Measurements from ENCODE around the gene CRTC3.
A peak's percentile ranks its signal among the peaks of the same experiment; 100 is the strongest.

Gene CRTC3

DNA sequence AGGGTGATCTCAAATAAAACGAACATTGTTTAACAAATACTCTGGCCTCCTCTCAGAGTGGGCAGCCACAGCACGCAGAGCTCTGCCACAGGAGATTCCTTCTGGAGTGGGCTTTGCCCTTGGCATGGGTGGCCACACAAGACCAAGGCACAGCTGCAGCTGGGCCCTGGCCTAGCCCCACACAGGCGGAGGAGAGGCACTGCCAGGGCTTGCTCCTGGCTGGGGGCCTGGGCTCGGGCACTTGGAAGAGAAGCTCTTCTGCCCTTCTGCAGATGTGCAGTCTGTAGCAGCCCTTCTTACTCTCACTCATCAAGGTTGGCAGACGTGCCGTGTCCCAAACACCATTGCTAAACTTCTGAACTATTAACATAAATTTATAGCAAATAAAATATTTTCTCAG lies 67.2 kb downstream of the CRTC3 start:
- no peak for DNase-seq

DNA sequence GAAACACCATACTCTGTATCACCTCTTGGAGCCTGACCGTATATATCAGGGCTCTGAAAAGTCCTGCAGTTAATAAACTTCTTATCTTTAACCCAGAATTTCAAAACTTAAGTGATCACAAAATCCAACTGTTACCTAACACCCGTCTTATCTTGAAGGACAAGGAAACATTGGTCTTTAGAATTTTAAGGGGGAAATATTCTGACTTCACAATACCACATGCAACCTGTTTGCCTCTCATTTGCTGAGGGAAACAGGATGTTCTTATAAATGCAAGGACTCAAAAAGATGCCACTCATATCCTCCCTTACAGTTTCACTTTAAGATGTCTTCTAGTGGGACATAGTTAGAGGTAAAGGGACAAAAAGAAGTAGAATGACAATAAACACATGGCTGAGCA lies 67.9 kb downstream of the CRTC3 start:
- DNase-seq: no peak

DNA sequence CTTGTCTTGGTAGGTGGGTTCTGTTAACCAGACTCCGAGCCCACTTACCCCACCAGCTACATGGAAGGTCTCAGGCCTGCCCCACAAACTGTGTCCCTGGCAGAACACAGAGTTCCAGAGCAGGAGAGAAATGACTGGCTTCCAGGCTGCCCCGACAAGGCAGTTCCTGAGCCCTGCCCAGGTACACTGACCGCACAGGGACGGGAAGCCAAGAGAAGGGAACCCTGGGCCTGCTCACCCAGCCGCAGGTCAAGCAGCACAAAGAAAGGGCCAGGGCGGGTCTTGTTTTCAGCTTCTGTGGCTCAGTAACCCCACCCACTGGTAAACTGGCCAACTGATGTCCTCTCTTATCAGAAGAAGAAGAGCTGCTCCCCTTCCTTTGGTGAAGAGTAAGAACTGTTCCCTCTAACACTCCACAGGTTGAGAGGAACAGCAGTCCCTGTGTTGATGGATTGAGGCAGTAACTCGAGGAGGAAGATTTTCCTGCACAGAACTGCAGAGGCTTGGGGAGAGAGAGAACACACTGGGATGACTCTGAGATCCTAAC lies 68.4 kb downstream of the CRTC3 start:
- DNase-seq: no peak

DNA sequence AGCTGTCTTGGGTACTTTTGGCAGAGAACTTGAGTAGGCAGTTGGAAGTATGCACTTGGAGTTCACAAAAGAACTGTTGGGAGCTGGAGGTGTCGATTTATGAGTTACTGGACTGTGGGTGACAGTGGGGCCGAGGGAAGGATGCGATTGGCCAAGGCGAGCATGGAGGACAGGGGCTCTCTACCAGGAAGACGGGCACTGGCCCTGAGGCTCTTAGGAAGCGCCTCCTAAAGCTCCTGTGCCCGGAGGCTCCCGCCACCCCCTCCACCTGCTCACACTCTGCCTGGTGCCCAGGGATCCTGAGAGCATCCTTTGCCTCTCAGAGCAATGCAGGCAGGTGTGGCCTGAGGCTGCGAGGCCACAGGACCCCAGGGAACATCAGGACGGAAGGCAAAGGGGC lies 69.0 kb downstream of the CRTC3 start:
- no peak for DNase-seq

DNA sequence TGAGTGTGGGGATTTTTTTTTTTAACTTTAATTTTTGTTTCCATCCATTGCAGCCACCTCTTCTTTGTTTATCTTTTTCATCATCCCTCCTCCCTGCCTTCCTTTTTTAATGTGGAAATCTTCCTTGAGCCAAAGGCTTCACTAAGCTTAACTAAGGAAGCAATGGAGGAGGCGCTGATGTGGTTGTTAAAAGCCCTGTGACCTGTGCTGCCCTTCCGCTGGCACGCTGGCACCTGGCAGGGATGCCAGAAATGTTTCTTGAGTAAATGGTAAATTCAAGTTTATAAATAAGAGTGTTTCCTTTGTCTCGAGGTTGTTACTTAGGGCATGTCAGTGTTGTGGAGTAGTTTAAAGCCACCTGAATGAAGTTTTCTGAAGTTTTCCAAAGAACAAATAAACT lies 69.4 kb downstream of the CRTC3 start:
- no peak for DNase-seq

DNA sequence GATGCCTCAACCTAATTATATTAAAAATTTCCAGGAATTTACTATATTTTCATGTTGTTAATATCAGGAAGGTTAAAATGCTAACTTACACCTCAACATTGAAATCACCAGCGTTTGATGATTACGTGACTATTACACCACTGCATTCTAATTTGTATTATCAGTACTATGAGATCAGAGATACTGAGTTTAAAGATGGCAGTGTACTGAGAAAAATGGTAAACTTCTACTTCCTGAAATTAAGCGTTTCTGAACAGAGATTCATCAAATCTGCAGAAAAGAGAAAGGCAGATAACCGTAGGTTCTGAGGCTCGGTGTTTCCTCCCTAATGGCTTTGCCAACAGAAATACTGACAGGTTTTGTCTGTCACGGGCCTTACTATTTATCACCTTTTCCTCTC lies 69.9 kb downstream of the CRTC3 start:
- no peak for DNase-seq

DNA sequence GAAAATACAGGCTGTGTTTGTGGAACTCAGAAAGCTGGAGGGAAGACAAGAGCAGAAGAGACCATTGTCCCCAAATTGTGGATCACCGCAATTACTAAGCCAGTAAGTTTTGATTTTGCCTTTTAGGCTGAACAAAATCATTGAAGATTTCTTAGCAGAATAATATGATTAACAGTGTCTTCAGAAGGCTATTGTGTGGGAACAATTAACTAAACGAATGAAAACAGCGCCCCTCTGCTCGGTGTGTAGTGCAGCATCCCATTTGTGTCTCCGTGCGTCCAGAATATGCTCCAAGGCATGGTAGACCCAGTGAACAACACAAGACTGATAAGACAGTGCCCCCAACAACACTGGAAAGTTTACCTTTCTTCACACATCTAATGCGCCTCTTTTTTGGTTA lies 71.2 kb downstream of the CRTC3 start:
- no peak for DNase-seq

DNA sequence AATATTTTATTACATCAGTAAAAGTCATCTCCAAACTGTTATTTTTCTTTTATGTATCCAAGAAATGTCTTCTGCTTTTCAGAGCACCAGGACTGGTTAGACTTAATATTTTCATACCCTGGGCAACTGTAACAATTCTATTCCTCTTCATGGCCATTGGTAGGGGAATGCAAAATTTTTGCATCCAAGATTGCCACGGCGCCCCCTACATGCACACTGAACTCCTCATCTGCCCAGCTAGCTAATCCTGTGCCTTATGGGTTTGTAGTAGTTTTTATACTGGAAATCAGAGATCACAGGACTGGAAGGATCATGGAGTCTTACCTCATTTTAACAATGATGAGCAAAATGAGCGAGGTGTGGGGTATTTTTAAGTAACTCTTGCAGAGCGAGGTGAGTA lies 74.2 kb downstream of the CRTC3 start:
- DNase-seq: peak; percentile 31

DNA sequence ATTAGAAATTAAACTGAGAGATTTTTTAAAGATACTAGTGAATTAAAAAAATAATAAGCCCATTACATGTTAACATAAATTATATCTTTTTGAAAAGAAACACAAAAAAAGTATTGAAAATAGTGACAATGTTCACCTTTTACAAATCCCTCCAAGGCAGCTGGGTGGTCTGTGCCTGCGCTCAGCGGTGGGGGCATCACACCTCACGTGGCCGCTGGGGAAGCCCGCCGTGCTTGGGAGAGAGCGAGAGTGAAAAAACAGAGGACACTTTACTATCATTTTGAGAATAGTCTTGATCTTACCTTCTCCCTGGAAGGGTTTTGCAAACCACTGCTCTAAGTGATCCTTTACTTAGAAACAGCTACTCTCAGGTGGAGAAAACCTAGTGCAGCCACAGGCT lies 76.9 kb downstream of the CRTC3 start:
- DNase-seq: no peak

DNA sequence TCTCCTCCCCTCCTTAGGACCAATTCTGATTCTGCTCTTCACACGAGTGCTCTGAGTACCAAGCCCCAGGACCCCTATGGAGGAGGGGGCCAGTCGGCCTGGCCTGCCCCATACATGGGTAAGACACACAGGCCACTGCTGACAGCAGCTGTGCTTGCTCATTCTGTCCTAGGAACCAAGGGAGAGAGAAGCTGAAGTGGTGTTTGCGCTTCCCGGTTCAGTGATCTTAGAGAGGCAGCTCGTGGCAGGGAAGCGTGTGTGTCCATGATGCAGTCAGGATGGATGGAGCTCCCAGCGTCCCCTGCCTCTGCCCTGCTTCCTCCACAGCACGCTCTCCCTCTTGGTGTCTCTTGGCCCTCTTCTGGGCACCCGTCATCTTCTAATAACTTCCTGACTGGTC lies 77.6 kb downstream of the CRTC3 start:
- DNase-seq: no peak

DNA sequence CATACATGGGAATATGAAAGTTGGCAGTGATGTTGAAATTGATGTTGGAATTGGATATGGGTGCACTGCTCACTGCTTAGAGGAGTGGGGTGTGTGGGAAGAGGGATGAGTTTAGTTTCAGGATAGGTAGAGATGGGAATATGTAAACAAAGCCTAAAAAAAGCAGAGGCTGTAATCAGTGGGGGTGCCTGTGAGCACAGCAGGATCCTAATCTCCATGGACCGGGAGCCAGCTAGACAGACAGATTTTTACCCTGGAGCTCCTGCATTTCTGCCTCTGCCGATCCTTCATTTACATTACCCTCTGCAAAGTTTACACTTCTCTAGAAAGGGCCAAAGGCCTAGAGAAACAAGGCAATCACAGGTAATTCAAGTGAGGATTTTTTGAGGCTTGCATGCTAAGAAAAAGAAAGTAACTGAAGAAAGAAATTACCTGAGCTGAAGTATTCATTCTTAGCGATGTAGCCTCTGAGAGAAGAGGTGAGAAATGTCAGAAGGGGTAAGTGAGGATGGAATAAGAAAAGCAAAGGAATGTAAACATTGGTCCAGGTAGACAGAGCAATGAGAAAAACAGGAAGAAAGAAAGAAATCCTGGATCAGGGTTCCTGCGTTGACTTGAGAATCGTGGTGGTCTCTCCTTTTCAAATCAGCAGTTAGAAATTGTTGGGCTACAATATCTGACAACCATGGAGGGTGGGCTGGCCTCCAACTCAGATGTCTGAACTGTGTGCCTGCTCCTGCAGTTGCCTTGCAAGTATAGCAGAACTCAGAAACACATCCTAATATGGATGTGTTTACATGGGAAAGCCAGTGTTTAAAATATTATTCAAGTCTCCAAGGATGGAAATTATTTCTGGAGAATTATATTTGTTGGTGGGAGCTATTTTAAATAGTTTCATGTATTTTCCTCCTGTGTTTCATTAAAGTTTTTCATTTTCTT lies 79.8 kb downstream of the CRTC3 start:
- no peak for DNase-seq

DNA sequence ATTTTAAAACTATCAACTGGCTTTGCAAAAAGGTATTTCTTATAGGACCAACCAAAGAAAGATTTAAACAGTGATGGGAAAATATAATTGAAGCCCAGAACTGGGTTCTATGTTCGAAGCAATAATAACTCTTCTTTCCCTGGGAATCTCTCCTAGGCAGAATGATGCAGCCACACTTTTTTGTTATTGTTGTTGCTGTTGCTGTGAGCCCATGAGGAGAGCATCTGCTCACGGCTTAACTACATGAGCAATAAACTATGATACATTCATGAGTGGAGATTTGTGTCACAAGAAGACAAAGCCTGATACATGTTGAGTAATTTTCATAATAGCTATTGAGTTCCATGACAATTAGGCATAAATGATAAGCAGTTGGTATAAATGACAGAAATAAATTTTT lies 80.5 kb downstream of the CRTC3 start:
- no peak for DNase-seq

DNA sequence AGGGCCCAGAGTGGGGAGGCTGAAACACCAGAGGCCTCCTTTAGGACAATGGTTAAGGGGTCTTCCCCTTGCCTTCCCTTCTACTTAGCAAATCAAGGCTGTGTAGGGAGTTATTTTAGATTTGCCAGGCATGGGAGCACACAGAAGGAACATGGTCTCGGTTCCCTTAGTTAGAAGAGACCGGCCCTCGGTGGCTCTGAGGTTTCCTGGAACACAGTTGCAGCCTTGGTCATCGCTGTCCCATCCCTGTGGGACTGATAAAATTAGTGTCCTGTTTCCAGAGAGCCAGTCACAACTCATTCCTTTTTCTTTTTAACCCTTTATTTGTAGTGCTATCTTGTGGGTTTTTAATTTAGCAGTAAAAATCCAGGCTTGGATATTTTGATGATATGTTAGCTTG lies 81.4 kb downstream of the CRTC3 start:
- DNase-seq: no peak

DNA sequence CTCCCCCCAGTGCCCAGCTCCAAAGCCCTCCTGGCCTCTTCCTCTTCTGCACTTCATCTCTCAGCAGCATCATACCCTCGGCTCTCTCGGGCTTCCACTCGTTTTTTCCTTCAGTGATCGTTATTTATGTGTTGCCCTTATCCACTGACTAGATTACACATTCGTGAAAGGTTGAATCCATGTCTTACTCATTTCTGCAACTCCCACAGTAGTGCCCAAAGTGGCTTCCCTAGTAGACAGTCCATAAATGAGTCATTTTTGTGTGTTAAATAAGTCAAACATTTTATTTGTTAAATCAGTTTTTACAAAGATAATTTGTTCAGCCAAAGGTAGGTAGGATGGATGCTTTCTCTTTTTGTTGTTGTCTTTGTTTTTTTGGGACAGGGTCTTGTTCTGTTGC lies 87.4 kb downstream of the CRTC3 start:
- no peak for DNase-seq

DNA sequence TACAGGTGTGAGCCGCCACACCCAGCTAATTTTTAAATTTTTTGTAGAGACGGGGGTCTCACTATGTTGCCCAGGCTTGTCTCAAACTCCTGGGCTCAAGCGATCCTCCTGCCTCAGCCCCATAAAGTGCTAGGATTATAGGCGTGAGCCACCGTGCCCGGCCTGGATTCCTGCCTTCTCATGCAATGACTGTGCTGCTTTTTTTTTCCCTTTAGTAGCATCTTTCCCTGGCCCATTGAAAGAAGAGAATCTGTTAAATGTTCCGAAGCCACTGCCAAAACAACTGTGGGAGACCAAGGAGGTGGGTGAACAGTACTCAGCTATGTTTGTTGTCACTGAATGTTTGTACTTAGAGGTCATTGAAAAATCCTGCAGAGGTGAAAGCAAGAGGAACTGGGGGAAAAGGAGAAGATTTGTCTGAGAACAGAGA lies 88.0 kb downstream of the CRTC3 start:
- DNase-seq: no peak

DNA sequence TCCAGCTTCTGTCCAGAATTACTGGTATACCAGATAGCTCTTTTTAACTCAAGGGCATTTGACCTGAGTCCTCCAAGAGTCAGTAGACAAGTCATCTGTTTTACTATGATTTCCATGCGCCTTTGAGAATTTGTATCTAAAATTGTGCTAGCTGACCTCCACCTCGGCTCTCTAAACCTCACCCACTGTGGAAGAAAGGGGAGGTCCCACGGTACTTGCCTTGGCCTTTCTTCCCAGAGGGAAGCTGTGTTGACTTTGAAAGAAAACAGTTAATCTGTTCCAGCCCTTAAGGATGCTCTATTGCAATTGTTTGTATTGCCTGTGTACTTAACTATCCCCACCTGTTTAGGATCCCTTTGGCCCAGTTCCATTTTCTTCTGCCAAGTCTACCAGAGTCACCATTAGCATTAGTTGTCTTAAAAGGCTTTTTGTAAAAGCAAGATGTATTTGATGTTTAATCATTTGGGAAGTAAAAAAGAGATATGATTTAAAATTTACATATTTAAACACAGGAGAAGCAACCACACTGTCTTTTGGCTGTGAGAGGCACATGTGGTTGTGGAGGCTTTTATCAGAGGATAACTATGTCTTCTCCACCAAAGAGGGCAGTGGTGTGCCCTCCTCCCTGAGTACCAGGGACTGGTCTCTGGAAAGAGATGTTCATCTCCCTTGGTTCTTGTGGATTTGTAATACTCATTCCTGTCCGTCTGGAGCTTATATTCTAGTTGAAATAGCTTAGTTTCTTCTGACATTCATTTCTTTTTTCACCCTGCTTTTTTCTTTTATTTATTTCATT lies 88.8 kb downstream of the CRTC3 start:
- no peak for DNase-seq

DNA sequence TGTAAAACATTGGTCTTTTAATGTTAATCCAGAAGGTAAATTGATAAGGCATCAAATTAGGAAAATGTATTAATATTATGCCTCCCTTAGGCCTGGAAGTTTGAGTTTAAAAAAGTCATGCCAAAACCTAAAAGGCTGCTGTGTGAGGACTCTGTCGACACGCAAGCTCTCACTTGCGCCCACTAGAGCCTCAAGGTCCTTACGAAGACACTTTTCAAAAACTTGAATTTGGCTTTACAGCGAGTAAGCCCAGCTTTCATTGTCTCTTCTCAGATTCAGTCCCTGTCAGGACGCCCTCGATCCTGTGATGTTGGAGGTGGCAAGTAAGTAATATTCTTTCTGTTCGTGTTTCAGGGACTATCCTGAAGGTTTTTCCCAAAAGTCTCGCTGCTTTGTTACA lies 89.7 kb downstream of the CRTC3 start:
- no peak for DNase-seq

DNA sequence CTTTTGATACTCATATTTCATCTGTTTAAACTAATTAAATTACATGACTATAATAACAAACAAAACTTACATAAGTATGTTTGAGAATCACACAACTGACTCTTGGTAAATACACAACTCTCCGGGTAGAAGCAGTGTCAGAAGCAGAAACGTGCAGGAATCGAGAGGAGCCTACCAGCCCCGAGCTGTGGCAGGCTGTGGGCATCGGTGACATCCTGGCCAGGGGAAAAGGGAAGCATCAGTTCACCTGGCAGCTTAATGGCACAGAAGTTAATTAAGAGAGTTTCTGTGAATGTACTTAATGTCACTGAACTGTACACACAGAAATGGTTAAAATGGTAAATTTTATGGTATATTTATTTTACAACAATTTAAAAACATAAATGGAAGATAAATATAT lies 90.2 kb downstream of the CRTC3 start:
- no peak for DNase-seq

DNA sequence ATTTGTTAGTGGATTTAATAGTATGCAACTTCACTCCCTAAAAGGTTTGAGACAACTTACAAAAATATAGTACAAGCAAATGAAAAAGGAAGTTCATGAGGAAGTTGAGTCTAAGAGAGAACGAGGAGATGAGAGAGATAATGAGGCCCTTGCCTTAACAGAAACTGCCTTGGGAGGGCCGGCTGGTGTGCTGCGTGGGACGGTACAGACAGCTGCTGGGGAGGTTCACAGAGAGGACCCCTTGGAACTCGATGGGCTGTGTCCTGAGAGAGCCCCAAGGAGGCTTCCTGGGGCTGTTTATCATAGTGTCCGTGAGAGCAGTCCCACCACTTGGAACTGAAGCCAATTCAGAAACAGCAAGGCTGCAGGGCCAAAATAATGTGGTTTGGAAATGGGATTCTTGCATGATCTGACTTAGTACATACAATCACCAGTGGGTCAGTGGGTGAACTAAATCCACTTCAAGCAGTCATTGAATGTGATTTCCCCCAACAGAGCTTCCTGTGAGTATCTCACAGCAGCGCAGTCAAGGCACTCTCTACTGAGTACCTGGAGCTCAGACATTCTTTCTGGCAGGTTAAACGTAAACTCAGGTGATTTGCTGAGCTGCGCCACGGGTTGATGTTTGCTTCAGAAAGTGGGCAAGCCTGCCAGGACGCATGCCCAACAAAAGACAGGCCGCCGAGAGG lies 90.8 kb downstream of the CRTC3 start:
- DNase-seq: no peak

DNA sequence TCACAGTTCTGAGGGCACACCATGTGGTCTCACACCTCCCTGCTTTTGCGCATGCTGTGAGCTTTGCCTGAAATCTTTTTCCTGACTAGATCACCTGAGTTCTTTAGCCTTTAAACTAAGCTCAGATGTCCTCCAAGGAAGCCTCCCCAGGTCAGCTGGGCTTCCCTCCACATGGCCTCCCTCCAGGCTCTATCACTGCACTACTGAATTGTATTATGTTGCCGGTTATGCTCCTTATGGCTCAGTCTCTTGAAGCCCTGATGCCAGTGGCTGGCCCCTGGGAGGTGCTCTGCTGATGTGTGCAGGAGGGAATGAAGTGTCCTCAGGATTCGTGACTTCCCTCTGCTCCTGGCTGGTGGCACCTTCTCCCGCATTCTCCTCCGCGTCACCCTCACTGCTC lies 94.1 kb downstream of the CRTC3 start:
- DNase-seq: no peak

DNA sequence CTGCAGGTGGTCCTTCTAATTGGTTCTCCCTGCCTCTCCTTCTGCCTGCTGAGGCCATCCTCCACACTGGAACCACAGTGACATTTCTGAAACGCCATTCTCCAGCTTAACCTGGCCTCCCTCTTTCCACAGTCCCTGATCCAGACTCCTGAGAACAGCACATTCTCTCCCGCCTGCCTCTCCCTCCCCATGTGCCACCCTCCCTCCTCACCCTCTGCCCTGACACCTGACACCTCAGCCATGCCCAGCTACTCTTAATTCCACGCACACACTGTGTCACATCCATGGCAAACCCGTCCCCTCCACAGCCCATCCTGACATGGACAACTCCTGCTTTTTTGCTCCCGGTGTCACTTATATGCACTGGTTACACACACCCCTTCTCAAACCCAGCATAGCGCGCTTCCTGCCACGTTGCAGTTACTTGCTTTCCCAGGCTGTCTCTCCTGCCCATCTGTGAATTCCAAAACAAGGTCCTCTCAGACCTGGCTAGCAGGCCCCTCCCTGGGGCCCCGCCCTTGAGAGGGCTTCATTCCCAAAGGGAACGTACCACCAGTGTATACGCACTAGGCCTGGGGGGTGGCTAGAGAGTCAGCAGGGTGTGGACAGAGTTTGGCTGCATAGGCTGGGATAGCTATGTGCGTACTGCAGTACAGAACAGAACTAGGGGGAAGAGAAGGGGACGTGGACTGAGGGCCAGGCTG lies 94.7 kb downstream of the CRTC3 start:
- no peak for DNase-seq

DNA sequence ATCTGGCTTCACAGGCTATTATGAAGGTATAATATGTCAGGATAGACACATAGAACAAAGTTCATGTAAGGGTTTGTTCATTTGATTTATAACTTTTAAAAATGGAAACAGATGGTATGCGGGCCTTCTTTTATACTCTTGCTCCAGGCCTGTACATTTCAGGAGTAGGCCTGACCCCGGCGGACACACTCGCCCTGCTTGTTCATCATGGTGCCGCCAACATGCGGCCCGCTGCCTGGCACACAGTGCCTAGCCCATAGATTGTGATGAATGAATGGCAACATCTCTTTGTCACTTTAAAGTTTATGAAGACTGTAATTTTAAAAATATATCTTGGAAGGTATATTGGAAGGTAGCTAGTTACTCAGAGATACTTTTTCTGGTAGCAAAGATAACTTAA lies 95.3 kb downstream of the CRTC3 start:
- no peak for DNase-seq

DNA sequence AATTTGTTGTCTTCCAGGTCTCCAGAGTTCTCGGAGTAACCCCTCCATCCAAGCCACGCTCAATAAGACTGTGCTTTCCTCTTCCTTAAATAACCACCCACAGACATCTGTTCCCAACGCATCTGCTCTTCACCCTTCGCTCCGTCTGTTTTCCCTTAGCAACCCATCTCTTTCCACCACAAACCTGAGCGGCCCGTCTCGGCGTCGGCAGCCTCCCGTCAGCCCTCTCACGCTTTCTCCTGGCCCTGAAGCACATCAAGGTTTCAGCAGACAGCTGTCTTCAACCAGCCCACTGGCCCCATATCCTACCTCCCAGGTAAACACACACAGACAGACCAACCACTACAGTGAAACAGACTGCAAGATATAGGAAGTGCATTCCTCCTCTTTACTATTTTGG lies 99.5 kb downstream of the CRTC3 start:
- no peak for DNase-seq
